ENCODE measurements around the gene PRR22. TPM values are rescaled to one million over a fixed set of nuclear protein-coding genes. Genes with fewer than 3 reads are reported as not detected.

PRR22 gene
- total RNA-seq, 2 donors from 2014 or later, result 8.5 to 21.5 TPM

DNA sequence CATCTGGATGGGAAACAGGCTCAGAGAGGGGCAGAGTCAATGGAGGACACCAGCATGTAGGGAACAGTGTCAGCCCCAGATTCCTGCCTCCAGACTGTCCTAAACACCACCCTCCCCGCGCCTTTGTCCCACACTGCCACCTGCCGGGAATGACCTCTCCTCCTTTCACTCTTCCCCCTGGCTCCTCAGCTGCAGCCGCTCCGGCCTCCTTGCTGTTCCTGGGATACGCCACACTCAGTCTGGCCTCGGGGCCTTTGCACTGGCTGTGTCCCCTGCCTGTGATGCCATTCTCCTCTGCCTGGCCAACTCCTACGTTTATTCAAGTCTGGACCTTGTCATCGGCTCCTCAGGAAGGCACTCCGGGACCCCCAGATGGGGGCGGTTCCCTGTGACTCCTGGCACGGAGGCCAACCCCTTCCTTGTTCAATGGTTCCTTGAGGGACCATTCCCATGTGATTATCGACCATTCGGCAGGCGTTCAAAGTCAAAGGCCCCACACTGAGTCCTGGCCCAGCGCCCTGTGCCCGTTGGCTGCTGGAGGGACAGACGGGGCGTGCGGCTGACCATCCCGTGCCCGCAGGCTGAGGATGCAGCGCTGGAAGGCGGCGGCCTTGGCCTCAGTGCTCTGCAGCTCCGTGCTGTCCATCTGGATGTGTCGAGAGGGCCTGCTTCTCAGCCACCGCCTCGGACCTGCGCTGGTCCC is 39.2 kb upstream of the PRR22 start:
- Mint-ChIP-seq H3K4me1 (ENCODE audit: low read depth in 2 of 2) (peaks cover 7 to 14% of the 10 kb centered on the region in 2 donors), H3K36me3 (no peaks in the 10 kb centered on the region), H3K9me3 (no peaks in the 10 kb centered on the region), H3K27ac (no peak overlapping the region), H3K27me3 (peaks cover 3 to 7% of the 10 kb centered on the region in 2 donors), H3K4me3 (no peak overlapping the region)
- no peak for DNase-seq (ENCODE audit: low spot score)
- ATAC-seq, result no peak

DNA sequence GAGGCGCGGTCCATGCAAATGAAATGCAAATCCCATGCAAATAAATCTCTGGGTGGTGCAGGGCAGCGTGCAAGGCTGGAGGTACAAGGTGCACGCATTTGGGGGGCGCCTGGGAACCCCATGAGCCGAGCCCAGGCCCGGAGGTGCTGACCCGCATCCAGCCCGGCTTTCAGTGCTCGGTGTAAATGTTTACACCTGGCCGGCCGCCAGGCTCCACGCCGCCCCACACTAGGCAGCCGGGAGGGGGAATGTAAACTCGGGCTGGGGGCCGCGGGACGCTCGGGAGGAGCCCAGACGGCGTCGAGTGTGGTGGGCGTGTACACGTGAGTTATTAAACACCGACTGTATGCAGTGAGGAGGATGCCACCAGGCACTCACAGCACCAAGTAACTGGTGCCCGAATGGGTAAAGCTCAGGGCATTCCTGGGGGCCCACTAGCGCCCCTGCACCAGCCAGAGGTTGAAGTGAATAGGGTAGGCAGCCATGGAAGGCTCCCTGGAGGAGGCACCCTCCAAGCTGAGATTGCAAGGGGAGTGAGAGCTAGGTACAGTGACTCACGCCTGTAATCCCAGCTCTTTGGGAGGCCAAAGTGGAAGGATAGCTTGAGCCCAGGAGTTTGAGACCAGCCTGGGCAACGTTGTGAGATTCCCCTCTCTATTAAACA is 37.8 kb upstream of the PRR22 start:
- H3K36me3 Mint-ChIP-seq, result no peaks in the 10 kb centered on the region
- H3K27ac Mint-ChIP-seq, result no peak overlapping the region
- H3K4me1 Mint-ChIP-seq (ENCODE audit: low read depth in 2 of 2), result peaks cover 4 to 6% of the 10 kb centered on the region in 2 donors
- DNase-seq (ENCODE audit: low spot score) (no peak), ATAC-seq (no peak)
- H3K4me3 Mint-ChIP-seq, result no peak overlapping the region
- peaks cover 10 to 19% of the 10 kb centered on the region in 2 donors for H3K27me3 Mint-ChIP-seq
- H3K9me3 Mint-ChIP-seq, result no peaks in the 10 kb centered on the region

DNA sequence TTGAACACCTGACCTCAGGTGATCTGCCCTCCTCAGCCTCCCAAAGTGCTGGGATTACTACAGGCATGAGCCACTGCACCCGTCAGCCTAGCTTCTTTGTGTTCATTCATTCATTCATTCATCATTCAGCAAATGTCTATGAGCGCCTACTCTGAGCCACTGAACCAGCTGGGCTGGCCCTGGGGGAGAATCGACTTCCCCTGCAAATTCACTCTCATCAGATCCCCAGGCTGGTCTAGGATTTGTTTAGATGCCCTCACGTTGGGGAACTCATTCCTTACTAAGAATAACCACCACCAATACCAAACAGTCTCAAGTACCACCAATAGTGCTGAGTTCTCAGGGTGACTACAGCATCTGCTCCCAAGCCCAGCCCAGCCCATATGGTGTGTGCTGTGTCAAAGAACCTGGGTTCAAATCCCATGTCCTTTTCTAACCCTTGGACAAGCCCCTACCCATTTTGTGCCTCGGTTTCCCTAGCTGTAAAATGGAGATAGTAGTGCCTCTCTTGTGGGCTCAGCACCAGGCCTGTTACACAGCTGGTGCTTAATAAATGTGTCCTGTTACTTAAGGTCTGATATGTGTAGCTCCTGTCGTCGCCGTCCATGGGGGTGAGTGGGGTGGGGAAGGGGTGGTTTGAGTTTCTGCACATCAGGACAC is 37.1 kb upstream of the PRR22 start:
- H3K36me3 Mint-ChIP-seq, result no peaks in the 10 kb centered on the region
- peaks cover 17 to 25% of the 10 kb centered on the region in 2 donors for H3K27me3 Mint-ChIP-seq
- no peak overlapping the region for H3K4me3 Mint-ChIP-seq
- H3K9me3 Mint-ChIP-seq, result no peaks in the 10 kb centered on the region
- no peak overlapping the region for H3K27ac Mint-ChIP-seq
- ATAC-seq, result no peak
- H3K4me1 Mint-ChIP-seq (ENCODE audit: low read depth in 2 of 2), result no peaks in the 10 kb centered on the region
- no peak for DNase-seq (ENCODE audit: low spot score)

DNA sequence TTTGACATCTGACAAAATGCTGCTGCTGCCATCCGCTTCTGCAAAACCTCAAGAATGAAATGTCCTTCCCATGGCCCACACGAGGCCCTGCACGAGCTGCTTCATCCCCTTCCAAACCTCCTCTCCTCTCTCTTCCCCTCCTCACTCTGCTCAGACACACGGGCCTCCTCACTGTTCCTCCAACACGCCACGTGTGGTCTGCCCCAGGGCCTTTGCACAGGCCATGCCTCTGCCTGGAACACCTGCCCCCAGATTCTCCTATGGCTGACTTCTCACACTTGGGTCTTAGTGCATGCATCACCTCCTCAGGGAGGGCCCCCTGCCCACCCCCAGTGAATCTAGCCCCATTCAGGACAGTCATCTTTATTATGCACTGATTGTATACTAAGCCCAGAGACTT is 36.2 kb upstream of the PRR22 start:
- Mint-ChIP-seq H3K36me3 (no peaks in the 10 kb centered on the region), H3K27me3 (peaks cover 19 to 33% of the 10 kb centered on the region in 2 donors), H3K4me1 (ENCODE audit: low read depth in 2 of 2) (no peaks in the 10 kb centered on the region), H3K4me3 (no peak overlapping the region), H3K9me3 (no peaks in the 10 kb centered on the region), H3K27ac (no peak overlapping the region)
- ATAC-seq (peak in 1 of 2 donors; percentile 12), DNase-seq (ENCODE audit: low spot score) (no peak)

DNA sequence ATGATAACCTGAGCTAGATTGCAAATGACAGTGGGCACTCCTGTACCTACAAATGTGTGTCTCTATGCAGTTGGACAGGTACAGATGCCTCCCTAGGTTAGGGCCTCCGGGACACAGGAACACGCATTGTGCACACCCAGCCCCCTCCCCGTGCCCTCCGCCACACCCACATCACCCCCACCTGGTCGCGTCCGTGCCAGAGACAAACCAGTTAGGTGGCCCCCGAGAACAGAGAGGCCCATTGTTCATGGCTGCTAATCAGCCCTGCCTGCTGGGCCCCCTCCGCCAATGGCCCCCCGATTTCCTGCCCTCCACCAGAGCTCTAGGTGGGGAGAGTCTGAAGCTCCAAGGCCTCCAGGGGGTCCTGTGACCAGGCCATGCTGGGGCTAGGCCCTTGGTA is 34.0 kb upstream of the PRR22 start:
- Mint-ChIP-seq H3K36me3 (no peaks in the 10 kb centered on the region), H3K27ac (no peak overlapping the region), H3K4me1 (ENCODE audit: low read depth in 2 of 2) (no peaks in the 10 kb centered on the region), H3K9me3 (no peaks in the 10 kb centered on the region), H3K27me3 (peaks cover 19 to 33% of the 10 kb centered on the region in 2 donors), H3K4me3 (no peak overlapping the region)
- DNase-seq (ENCODE audit: low spot score) (no peak), ATAC-seq (no peak)

DNA sequence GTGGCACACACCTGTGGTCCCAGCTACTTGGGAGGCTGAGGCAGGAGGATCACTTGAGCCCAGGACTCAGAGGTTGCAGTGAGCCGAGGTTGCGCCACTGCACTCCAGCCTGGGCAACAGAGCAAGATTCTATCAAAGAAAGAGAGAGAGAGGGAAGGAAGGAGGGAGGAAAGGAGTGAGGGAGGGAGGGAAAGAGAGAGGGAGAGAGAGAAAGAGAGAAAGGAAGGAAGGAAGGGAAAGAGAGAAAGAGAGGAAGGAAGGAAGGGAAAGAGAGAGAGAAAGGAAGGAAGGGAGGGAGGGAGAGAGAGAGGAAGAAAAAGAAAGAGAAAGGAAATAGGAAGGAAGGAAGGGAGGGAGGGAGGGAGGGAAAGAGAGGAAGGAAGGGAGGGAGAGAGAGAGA is 32.7 kb upstream of the PRR22 start:
- Mint-ChIP-seq H3K4me1 (ENCODE audit: low read depth in 2 of 2) (no peaks in the 10 kb centered on the region), H3K36me3 (no peaks in the 10 kb centered on the region), H3K27ac (peak overlapping the region in 1 of 2 donors; percentile 49), H3K9me3 (no peaks in the 10 kb centered on the region), H3K4me3 (no peak overlapping the region), H3K27me3 (peaks cover 19 to 33% of the 10 kb centered on the region in 2 donors)
- ATAC-seq (no peak), DNase-seq (ENCODE audit: low spot score) (no peak)

DNA sequence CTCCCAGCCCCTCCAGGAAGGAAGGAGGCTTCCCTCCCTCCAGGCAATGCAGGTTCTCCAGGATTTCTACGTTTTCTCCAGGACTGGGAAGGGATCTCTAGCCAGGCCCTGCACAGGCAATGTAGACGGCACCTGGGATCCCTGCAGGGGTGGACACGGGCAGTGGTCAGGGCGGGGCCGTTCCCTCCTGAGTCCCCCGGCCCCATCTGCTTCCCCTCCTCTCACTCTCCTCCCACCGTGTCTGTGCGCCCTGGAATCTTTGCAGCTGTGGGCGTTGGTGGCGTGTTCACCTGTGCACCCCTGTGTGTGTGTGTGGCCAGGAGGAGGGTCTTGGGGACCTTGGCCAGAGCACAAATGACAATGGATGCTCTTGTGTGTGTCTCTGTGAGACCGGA is 30.3 kb upstream of the PRR22 start:
- no peak overlapping the region for H3K4me3 Mint-ChIP-seq
- no peaks in the 10 kb centered on the region for H3K36me3 Mint-ChIP-seq
- H3K9me3 Mint-ChIP-seq, result no peaks in the 10 kb centered on the region
- no peaks in the 10 kb centered on the region for H3K4me1 Mint-ChIP-seq (ENCODE audit: low read depth in 2 of 2)
- ATAC-seq, result peak in 1 of 2 donors; percentile 53
- DNase-seq (ENCODE audit: low spot score), result no peak
- no peak overlapping the region for H3K27ac Mint-ChIP-seq
- peaks cover 15 to 30% of the 10 kb centered on the region in 2 donors for H3K27me3 Mint-ChIP-seq

DNA sequence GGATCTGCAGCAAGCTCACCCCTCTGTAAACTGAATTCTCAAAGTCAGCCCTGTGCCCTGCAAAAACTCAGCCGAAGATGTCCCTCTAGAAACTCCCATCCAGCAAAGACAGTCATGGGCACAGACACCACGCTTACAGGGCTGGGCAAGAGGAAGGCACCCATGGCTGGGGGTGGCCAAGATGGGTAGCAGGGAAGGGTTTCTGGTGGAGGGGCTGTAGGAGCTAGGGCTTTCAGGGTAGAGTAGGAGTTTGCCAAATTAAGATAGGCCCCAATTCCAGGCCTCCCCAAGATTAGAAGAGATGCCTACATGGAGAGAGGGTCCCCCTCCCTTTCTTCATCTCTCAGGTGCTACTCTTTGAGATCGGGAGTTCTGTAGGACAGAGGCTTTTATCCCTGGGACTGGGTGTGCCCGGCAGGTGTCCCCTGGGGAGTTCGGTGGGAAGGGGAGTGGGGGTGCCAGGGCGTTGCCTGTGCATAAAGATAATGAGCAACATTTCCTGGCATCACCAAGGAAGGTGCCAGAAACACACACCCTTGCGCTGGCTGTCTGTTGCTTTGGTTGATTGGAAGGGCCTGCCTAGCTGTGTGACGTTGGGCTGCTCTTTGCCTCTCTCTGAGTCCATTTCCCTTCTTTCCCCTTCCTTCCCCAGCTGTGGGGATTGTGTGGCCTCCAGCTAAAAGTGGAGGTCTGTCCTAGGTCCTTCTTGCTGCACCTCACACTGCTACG is 29.7 kb upstream of the PRR22 start:
- Mint-ChIP-seq H3K9me3 (no peaks in the 10 kb centered on the region), H3K27ac (no peak overlapping the region), H3K36me3 (no peaks in the 10 kb centered on the region), H3K4me3 (no peak overlapping the region), H3K4me1 (ENCODE audit: low read depth in 2 of 2) (no peaks in the 10 kb centered on the region), H3K27me3 (peaks cover 15 to 26% of the 10 kb centered on the region in 2 donors)
- no peak for DNase-seq (ENCODE audit: low spot score)
- ATAC-seq, result no peak

DNA sequence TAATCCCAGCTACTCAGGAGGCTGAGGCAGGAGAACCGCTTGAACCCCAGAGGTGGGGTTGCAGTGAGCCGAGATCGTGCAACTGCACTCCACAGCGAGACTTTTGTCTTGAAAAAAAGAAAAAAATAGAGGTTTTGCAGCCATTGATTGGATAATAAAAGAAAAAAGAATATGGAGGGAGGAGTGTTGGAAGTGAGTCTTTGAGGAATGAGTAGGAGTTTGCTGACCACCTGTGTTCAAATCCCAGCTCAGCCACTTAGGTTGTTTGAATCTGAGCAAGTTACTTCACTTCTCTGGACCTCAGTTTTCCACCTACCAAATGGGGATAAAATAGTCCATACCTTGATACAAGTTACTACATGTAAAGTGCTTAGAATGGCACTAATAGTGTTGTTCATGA is 26.6 kb upstream of the PRR22 start:
- H3K27ac Mint-ChIP-seq, result no peak overlapping the region
- ATAC-seq, result no peak
- DNase-seq (ENCODE audit: low spot score), result no peak
- no peaks in the 10 kb centered on the region for H3K36me3 Mint-ChIP-seq
- H3K4me3 Mint-ChIP-seq, result no peak overlapping the region
- H3K27me3 Mint-ChIP-seq, result peaks cover 2 to 5% of the 10 kb centered on the region in 2 donors
- no peaks in the 10 kb centered on the region for H3K9me3 Mint-ChIP-seq
- H3K4me1 Mint-ChIP-seq (ENCODE audit: low read depth in 2 of 2), result no peaks in the 10 kb centered on the region

DNA sequence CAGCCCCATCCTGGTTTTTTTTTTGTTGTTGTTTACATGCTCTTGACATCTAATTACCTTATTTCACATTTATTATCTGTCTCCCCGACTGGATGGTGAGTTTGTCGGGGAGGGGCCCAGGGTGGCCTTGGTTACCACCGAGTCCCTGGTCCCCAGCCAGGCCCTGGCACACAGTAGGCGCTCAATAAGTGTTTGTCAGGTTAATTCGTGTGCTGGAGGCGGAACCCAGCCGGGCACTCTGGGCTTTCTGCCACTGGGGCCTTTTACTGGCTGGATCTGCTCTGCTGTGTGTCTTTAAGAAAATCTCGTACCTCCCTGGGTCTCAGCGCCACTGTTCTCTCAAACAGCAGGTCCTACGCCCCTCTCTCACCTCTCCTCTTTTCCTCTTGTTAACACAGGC is 24.9 kb upstream of the PRR22 start:
- Mint-ChIP-seq H3K27ac (no peak overlapping the region), H3K36me3 (no peaks in the 10 kb centered on the region), H3K27me3 (peaks cover 0 to 5% of the 10 kb centered on the region in 2 donors), H3K4me1 (ENCODE audit: low read depth in 2 of 2) (peaks cover 0 to under 1% of the 10 kb centered on the region in 2 donors), H3K4me3 (no peak overlapping the region), H3K9me3 (no peaks in the 10 kb centered on the region)
- ATAC-seq (no peak), DNase-seq (ENCODE audit: low spot score) (no peak)

DNA sequence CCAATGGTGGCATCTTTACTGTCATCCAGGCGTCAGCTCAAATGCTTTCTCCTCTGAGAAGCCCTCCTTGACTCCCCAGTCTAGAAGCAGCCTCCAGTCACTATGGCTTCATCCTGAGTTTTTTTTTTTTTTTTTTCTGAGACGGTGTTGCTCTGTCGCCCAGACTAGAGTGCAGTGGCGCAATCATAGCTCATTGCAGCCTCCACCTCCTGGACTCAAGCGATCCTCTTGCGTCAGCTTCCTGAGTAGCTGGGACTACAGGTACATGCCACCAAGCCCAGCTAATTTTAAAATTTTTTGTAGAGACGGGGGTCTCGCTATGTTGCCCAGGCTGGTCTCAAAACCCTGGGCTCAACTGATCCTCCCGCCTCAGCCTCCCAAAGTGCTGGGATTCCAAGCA is 24.5 kb upstream of the PRR22 start:
- Mint-ChIP-seq H3K36me3 (no peaks in the 10 kb centered on the region), H3K27me3 (peaks cover 0 to 5% of the 10 kb centered on the region in 2 donors)
- no peak for ATAC-seq

DNA sequence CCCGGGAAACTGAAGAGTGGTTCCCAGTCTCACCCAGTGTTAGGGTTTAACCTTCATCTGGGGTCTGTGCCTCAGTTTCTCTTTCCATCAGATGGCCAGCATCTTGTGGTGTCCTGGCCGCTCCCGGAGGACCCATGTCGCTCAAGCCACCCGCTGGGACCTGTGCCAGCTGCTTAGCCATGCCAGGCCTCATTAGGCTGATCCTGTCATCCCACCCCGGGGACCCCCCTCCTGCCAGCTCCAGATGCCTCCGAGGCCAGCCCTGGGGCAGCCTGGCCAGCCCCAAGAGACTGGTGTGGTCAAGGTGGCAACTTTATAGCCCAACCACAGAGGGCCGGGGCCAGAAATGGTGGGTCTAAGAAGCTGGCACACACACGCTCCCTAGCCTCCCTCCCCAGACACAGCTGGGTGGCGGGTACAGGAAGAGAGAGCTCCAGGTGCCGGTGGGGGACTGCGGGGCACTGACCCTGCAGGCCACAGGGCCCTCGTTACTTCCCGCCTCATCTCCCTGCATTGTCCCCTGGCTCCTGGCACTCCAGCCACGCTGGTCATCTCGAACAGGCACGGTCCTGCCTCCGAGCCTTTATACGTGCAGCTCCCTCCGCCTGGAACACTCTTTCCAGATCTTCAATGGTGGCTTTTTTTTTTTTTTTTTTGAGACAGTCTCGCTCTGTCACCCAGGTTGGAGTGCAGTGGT is 23.7 kb upstream of the PRR22 start:
- Mint-ChIP-seq H3K4me1 (ENCODE audit: low read depth in 2 of 2) (peaks cover 10% of the 10 kb centered on the region in 2 donors), H3K27me3 (peaks cover 0 to 5% of the 10 kb centered on the region in 2 donors), H3K4me3 (no peak overlapping the region), H3K36me3 (no peaks in the 10 kb centered on the region), H3K27ac (no peak overlapping the region), H3K9me3 (no peaks in the 10 kb centered on the region)
- DNase-seq (ENCODE audit: low spot score) (no peak), ATAC-seq (no peak)

More for the DNA sequence above, 24.5 kb upstream of the PRR22 start:
- Mint-ChIP-seq H3K4me3 (no peak overlapping the region), H3K27ac (no peak overlapping the region), H3K9me3 (no peaks in the 10 kb centered on the region), H3K4me1 (ENCODE audit: low read depth in 2 of 2) (peaks cover 4 to 5% of the 10 kb centered on the region in 2 donors)
- no peak for DNase-seq (ENCODE audit: low spot score)

DNA sequence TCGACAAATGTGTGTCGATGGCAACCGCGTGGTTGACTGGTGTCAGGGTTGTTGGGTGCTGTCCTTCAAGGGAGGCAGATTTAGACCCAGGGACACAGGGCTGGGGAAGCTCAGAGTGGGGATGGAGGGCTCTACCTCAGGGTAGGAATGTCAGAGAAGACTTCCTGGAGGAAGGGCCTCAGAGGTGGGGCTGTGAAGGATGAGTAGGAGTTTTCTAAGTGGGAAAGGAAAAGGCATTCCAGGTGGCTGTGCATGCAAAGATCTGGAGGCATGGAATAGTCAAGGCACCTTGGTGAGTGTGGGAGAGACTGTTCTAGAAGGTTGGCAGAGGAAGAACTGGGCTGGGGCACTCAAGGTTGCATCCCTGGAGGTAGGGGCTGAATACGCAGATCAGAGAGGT is 22.4 kb upstream of the PRR22 start:
- H3K36me3 Mint-ChIP-seq, result no peaks in the 10 kb centered on the region
- peaks cover 11 to 15% of the 10 kb centered on the region in 2 donors for H3K4me1 Mint-ChIP-seq (ENCODE audit: low read depth in 2 of 2)
- H3K27me3 Mint-ChIP-seq, result peaks cover 10 to 11% of the 10 kb centered on the region in 2 donors
- H3K9me3 Mint-ChIP-seq, result no peaks in the 10 kb centered on the region
- DNase-seq (ENCODE audit: low spot score), result no peak
- no peak overlapping the region for H3K27ac Mint-ChIP-seq
- H3K4me3 Mint-ChIP-seq, result no peak overlapping the region
- ATAC-seq, result no peak

Measured in natural killer cell treated with Interleukin-12 subunit alpha and Interleukin-12 subunit beta and Interleukin-15 and Interleukin-18, amount 100 ng/mL, for 72 hours (primary cell).